HG02840 (cell line): ENCODE measurements around the gene STK16.
A peak's percentile ranks its signal among the peaks of the same experiment; 100 is the strongest.
"Not testable (repeated sequence)": the region's sequence is repeated elsewhere in the genome, so short reads cannot be mapped to it uniquely, and the experiment has no call there.

Experiments
- ATAC-seq: cut with Tn5 transposase; IDR thresholded peaks from one replicate; pipeline ENCODE4 v1.9.1; 2021; ENCODE audit warnings: mild to moderate bottlenecking, moderate library complexity, moderate number of reproducible peaks; ENCODE audit not compliant: unreplicated experiment, low FRiP score

Gene STK16

GRCh38 chr2:219245148-219245898, at the start of gene STK16, which contains the start of gene GLB1L:
Gene STK16, plus strand, starts transcription at chr2:219245479. Its CDS starts 521 bp downstream, at chr2:219246000.
Gene GLB1L, minus strand, starts transcription at chr2:219245444. Its CDS starts 1,871 bp downstream, at chr2:219243573.
- ATAC-seq = peak; percentile 64

GRCh38 chr2:219197388-219197787, 47.9 kb upstream of the STK16 start:
- ATAC-seq = no peak

GRCh38 chr2:219198974-219199373, 46.3 kb upstream of the STK16 start:
- no peak for ATAC-seq

- no peak for ATAC-seq
Measured at GRCh38 chr2:219199470-219200211, 45.6 kb upstream of the STK16 start.

- ATAC-seq = not testable (repeated sequence)
Measured at GRCh38 chr2:219200502-219201326, 44.6 kb upstream of the STK16 start.

GRCh38 chr2:219201331-219201730, 43.9 kb upstream of the STK16 start:
- ATAC-seq = not testable (repeated sequence)

GRCh38 chr2:219204425-219205164, 40.7 kb upstream of the STK16 start:
- ATAC-seq = no peak

- no peak for ATAC-seq
Measured at GRCh38 chr2:219205165-219205538, 40.1 kb upstream of the STK16 start.

- ATAC-seq = no peak
Measured at GRCh38 chr2:219205981-219206327, 39.3 kb upstream of the STK16 start.

- ATAC-seq = peak; percentile 93
Measured at GRCh38 chr2:219206328-219207133, 38.7 kb upstream of the STK16 start, which contains the start of gene ZFAND2B. Gene ZFAND2B, plus strand, starts transcription at chr2:219206782. Its CDS starts 206 bp downstream, at chr2:219206988.

- ATAC-seq = no peak
Measured at GRCh38 chr2:219207134-219207883, 38.0 kb upstream of the STK16 start.

GRCh38 chr2:219207884-219208740, 37.2 kb upstream of the STK16 start:
- no peak for ATAC-seq

GRCh38 chr2:219209236-219210195, 35.8 kb upstream of the STK16 start:
- ATAC-seq = no peak

GRCh38 chr2:219210196-219210885, 34.9 kb upstream of the STK16 start:
- ATAC-seq = no peak

- no peak for ATAC-seq
Measured at GRCh38 chr2:219210886-219211362, 34.4 kb upstream of the STK16 start.

- ATAC-seq = no peak
Measured at GRCh38 chr2:219213026-219213415, 32.3 kb upstream of the STK16 start.
